Activated naive CD8-positive, alpha-beta T cell treated with anti-CD3 and anti-CD28 coated beads, Interleukin-2, amount 10 ng/mL, durations not matched to agents 7 days and 5 days (primary cell): ENCODE measurements around the gene ERCC5. TPM values are rescaled to one million over a fixed set of nuclear protein-coding genes. Genes with fewer than 3 reads are reported as not detected.

Experiments used
- ATAC-seq: fragments of 150-1000 bp; cut with Tn5 transposase; one replicate; pipeline ENCODE4 v1.10.0; 2021; ENCODE audit warnings: low read depth, moderate library complexity
- POLR2A ChIA-PET: fragments of 350-600 bp; sonication (Branson Sonifier 250); formaldehyde crosslinking; loops from one replicate; lab custom pipeline; 2021; ENCODE audit warnings: antibody characterized with exemption; lab: Charles Lee
- DNase-seq: peaks from one replicate; pipeline ENCODE4 v3.0.0; 2021
- H3K27ac Mint-ChIP-seq: one replicate; pipeline ENCODE4 v1.8.0; 2022; ENCODE audit warnings: mild to moderate bottlenecking, mixed read lengths
- H3K27me3 Mint-ChIP-seq: one replicate; pipeline ENCODE4 v1.8.0; 2022; ENCODE audit warnings: mild to moderate bottlenecking, moderate library complexity, mixed read lengths
- H3K36me3 Mint-ChIP-seq: one replicate; pipeline ENCODE4 v1.8.0; 2021; ENCODE audit warnings: mild to moderate bottlenecking, mixed read lengths
- H3K4me1 Mint-ChIP-seq: one replicate; pipeline ENCODE4 v1.8.0; 2021; ENCODE audit warnings: mixed read lengths
- H3K4me3 Mint-ChIP-seq: one replicate; pipeline ENCODE4 v1.8.0; 2022; ENCODE audit warnings: mild to moderate bottlenecking, moderate library complexity, mixed read lengths
- H3K9me3 Mint-ChIP-seq: one replicate; pipeline ENCODE4 v1.8.0; 2021; ENCODE audit warnings: mixed read lengths
- total RNA-seq, 2 experiments: library from RNA; stranded (reverse); gene quantifications; one replicate each; pipeline ENCODE4 v1.2.3, GENCODE V29; 2021

ERCC5 gene
- total RNA-seq, 2 experiments from 2014 or later = 102 to 111 TPM

DNA sequence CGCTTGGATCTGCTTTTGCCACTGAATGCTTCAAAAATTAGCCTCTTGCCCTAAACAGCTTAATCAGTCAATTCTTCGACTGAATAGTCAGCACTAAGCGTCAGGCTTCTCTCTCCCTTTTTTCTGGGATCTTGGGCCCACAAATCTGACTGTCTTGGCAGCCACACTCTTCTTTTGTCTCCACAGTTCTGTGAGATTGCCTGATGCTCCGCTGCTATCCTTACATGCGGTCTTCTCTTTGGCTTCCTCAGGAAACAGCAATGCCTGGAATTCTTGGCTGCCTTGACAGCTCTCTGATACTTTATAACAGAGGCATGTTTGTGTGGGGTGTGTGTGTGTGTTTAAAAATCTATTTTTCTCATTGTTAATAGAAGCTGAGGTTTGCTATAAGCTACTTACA is 32.6 kb downstream of the ERCC5 start:
- no peak for ATAC-seq
- POLR2A ChIA-PET = no interaction called here
- H3K27me3 Mint-ChIP-seq = no peaks in the 10 kb centered on the region
- no peak overlapping the region for H3K27ac Mint-ChIP-seq
- no peak overlapping the region for H3K4me3 Mint-ChIP-seq
- DNase-seq = no peak
- peaks cover under 1% of the 10 kb centered on the region for H3K4me1 Mint-ChIP-seq
- H3K36me3 Mint-ChIP-seq = peaks cover 21% of the 10 kb centered on the region
- no peaks in the 10 kb centered on the region for H3K9me3 Mint-ChIP-seq

DNA sequence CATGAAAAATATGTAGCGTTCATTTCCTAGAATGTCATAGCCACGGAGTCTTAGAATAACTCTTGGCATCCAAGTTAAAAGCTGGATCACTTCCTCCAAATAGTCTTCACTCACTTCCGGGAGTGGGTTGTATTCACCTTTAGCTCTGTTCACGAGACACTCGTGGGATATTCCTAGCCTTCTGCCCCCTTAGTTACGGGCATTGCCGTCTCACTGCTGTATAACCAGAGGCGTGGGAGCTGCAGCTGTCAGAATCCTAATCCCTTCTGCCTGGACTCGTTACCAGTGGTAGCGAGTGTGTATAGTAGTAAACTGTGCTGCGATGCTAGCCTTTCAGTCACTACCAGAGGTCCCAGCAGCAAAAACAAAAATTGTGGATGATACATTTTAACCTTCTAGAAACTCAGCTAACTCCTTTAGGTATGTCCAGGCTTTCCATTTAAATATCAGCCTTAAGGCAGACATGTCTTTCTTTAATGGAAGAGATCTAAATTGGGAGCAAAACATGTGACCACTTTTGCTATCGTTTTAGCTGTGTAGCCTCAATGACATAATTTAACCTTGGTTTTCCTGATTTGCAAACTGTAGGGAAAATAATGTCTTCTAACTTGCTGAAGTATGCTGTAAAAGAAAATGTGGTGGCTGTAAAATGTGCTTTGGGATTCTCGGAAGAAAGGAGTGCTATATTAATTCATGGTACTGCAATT is 34.1 kb downstream of the ERCC5 start:
- POLR2A ChIA-PET = no interaction called here
- DNase-seq (no peak), ATAC-seq (no peak)
- Mint-ChIP-seq H3K4me1 (peaks cover 1% of the 10 kb centered on the region), H3K27ac (no peak overlapping the region), H3K27me3 (no peaks in the 10 kb centered on the region), H3K9me3 (no peaks in the 10 kb centered on the region), H3K36me3 (peaks cover 24% of the 10 kb centered on the region), H3K4me3 (no peak overlapping the region)

DNA sequence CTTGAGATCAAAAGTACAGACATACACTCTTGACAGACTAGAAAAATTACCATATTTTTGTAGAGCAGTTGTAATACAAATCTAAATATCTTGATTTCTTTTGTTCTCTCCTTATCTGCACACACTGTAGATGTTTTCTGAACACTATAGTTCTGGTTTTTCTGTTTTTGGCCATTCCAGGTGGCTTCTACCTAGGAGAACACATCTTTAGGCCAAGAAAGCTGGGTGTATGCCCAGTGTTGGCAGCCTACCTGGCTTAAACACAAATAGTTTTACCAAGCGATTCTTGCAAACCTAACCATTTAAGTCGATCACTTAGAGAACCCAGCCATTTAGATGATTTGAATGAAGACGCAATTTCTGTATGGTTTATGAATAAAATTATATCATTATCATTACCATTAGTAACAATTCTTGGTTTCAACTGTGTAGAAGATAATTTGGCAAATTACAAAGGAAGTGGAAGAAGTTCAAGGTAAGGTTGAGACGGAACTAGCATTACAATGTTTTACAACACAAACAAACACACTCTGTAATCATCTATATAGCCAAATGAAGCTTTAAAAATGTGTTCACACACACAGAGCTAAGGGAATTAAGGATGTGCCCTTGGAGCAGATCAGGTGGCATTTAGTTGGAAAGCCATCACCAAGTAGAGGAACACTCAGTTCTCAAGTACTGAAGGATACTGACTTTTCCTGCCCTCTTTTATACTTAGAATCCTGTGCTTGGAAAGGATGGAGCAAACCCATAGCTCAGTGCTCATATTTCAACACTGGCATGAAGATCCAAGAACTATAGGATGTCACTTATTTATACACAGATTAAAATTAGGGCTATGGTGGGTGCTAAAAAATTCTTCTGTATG is 36.2 kb downstream of the ERCC5 start:
- Mint-ChIP-seq H3K4me3 (no peak overlapping the region), H3K27ac (no peak overlapping the region), H3K27me3 (no peaks in the 10 kb centered on the region), H3K36me3 (peaks cover 11% of the 10 kb centered on the region), H3K4me1 (peaks cover 1% of the 10 kb centered on the region), H3K9me3 (no peaks in the 10 kb centered on the region)
- POLR2A ChIA-PET = no interaction called here
- DNase-seq (no peak), ATAC-seq (no peak)

DNA sequence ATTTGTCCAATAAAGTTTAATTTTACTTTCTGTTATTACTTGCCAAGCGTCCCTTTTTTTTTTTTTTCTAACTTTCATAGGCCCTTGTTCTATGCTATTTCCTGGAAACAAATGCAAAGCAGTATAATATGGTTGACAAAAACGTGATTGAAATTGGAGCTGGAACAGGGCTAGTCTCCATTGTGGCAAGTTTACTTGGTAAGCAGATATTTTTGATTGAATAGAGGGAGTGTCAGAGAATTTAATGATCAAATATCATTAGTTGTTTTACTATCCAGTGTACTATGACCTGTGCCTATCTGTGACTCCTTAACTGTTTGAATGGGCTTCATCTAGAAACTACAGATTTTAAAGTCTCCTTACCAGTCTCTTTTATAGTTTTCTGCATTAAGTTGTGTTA is 46.7 kb downstream of the ERCC5 start:
- DNase-seq = no peak
- Mint-ChIP-seq H3K36me3 (no peaks in the 10 kb centered on the region), H3K9me3 (no peaks in the 10 kb centered on the region), H3K4me3 (no peak overlapping the region), H3K27ac (no peak overlapping the region), H3K4me1 (peaks cover 3% of the 10 kb centered on the region), H3K27me3 (no peaks in the 10 kb centered on the region)
- POLR2A ChIA-PET = no interaction called here
- no peak for ATAC-seq

DNA sequence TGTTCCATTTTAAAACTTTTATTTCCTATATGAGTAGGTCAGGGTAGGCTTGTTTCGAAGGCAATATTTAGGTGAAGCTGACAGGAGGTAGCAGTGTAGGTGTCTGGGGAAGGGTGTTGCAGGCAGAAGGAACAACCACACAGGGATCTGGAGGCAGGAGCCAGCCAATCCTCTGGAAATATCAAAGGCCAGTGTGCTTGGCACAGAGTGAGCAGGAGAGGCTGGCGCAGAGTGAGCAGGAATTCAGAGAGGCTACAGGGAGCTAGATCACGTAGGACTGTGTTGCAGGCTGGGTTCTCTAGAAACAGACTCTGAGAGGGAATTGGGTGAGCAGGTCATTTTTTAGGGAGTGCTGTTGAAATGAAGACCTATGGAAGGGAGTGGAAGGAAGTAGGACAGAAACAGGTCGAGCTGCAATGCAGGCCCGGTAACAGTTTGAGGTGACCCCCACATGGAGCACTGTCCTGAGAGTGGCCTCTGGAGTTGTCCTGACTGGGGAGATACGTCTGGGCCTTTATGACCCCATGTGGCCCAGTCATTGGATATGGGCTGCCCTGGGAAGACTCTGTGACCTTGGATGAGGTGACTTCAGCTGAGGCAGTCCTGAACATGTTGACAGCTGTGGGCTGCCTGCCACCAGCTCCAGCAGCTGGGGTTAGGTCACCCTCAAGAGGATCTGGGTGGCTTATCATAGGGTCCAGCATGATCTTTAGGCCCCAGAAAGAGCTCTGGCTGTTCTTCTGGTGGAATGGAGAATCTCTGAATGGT is 51.7 kb downstream of the ERCC5 start:
- Mint-ChIP-seq H3K27me3 (no peaks in the 10 kb centered on the region), H3K36me3 (no peaks in the 10 kb centered on the region), H3K4me1 (peaks cover 2% of the 10 kb centered on the region), H3K9me3 (no peaks in the 10 kb centered on the region), H3K4me3 (no peak overlapping the region), H3K27ac (no peak overlapping the region)
- DNase-seq (no peak), ATAC-seq (no peak)
- POLR2A ChIA-PET = no interaction called here

DNA sequence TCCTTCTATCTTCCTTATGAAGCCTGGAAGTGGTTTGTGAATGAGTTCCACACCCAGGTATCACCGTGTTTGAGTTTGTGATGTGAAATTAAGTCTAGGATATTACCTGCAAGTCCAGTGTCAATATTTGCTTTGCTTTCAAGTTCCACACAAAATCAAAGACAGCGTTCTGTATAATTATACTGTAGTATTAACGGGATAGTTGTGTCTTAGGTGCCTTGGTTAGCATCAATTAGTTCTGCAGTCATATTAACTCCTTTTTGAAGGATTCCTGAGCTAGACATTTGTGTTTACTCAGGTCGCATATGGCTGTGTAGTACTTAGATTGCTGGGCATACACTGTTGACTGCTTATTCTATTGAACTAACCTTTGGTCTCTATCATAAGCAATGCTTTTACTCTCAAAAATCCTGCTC is 54.4 kb downstream of the ERCC5 start:
- Mint-ChIP-seq H3K4me1 (no peaks in the 10 kb centered on the region), H3K27me3 (no peaks in the 10 kb centered on the region), H3K27ac (no peak overlapping the region), H3K4me3 (no peak overlapping the region), H3K36me3 (no peaks in the 10 kb centered on the region), H3K9me3 (no peaks in the 10 kb centered on the region)
- POLR2A ChIA-PET = no interaction called here
- no peak for DNase-seq
- ATAC-seq = no peak

DNA sequence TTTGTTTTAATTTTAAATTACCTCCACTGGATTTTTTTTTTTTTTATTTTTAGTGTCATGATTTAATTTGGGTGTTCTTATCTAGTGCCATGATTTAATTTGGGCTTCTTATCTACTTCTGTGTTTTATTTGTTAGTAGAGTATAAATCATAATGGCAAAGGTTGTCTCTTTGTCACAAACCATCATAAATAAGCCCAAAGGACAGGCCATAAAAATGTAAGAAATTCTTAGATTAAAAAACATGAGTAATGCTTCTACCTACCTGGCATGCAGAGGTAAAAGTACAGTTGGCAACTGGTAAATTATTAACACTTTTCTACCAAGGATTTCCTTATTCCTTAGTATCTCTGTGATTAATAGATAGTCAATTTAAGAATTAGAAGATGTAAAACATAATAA is 55.2 kb downstream of the ERCC5 start:
- peaks cover 1% of the 10 kb centered on the region for H3K27me3 Mint-ChIP-seq
- H3K4me3 Mint-ChIP-seq = no peak overlapping the region
- DNase-seq = no peak
- no peaks in the 10 kb centered on the region for H3K36me3 Mint-ChIP-seq
- no peaks in the 10 kb centered on the region for H3K4me1 Mint-ChIP-seq
- POLR2A ChIA-PET = no interaction called here
- H3K27ac Mint-ChIP-seq = no peak overlapping the region
- ATAC-seq = no peak
- H3K9me3 Mint-ChIP-seq = no peaks in the 10 kb centered on the region

DNA sequence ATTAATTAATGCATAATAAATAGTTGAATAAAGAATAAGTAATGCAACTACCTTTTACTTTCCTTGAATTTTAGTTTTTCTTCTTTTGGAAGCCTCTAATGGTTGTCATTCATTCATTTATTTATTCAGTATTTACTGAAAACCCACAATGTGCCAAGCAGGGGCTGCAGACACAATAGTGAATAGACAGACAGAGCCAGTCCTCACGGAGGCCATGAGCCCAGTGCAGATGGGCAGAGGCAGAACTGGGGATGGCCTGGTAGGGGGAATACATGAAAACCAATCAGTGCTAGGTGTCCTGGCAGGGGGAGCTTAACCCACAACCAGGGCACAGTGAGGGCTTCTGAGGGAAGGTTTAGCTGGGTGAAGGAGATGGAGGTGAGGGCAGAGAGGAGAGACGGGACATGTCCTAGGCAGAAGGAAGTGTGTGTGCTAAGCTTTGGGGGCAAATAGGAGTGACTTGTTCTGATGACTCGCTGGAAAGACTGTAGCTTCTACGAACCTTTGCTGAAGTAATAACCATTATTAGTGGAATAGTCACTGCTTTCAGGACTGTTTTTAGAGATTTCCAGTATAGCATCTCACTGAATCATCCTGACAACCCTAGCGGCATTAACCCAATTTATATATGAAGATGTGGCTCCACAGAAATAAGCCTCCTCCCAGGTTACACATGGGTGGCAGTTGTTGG is 55.9 kb downstream of the ERCC5 start:
- ATAC-seq (no peak), DNase-seq (no peak)
- Mint-ChIP-seq H3K27me3 (peaks cover 4% of the 10 kb centered on the region), H3K9me3 (no peaks in the 10 kb centered on the region), H3K27ac (no peak overlapping the region), H3K36me3 (no peaks in the 10 kb centered on the region), H3K4me1 (no peaks in the 10 kb centered on the region), H3K4me3 (no peak overlapping the region)
- POLR2A ChIA-PET = no interaction called here

DNA sequence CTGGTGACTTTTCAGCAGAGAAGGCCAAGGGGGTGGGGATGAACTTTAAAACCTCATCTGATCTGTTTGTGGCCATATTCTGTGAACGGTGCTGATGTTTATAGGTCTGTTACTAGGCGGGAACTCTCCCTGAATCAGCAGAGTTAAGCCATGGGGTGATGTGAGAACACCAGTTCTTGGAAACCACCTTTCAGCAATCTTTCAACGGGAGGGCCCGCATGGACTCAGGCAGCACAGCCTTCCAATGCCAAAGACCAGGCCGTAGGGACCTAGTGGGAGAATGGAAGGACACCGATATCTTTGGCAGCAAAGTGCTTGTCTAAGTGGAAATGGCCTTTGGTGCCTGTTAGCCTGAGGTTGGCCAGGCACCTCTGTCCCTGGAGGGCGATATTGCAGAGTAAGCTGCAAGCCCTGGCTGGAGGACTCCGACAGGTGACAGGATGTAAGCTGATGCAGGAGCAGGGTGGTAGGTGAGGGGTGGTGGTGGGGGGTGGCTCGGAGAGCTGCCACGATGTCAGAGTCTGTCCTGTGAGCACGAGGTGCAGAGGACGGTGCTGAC is 57.0 kb downstream of the ERCC5 start:
- POLR2A ChIA-PET = no interaction called here
- H3K4me1 Mint-ChIP-seq = no peaks in the 10 kb centered on the region
- no peaks in the 10 kb centered on the region for H3K9me3 Mint-ChIP-seq
- no peak overlapping the region for H3K4me3 Mint-ChIP-seq
- ATAC-seq = no peak
- no peak overlapping the region for H3K27ac Mint-ChIP-seq
- no peaks in the 10 kb centered on the region for H3K36me3 Mint-ChIP-seq
- peaks cover 5% of the 10 kb centered on the region for H3K27me3 Mint-ChIP-seq
- no peak for DNase-seq

DNA sequence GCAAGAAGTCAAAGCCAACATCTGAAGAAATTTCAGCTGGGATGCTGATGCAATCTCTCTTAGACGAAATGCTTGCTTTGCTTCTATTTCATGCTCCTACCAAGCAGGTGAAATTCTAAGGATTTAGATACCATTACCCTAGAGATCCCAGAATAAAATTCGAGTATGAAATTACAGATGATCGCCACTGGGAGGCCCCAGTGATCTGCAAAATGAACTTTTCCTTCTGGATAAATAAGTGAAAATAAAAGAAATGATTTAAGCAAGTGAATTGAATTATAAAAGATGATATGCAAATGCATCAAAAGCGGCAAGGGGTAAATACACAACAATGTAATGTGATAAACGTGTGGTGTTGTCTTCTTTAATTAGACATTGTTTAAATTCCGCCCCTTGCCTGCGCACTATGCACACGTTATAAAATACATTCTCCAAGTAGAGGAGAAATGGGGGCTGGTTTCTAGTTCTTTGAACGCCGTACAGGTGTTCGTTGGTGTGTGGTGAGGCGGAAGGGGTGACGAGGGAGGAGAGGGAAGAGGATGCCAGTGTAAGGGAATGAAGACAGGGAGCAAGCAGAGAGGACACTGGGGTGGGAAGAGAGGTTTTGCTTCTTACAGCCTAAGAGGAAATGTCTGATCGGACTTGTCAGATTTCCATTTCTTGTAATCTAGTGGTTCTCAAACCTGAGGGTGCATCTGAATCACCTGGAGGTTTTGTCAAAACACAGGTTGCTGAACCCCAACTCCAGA is 58.0 kb downstream of the ERCC5 start:
- DNase-seq (no peak), ATAC-seq (no peak)
- peaks cover 6% of the 10 kb centered on the region for H3K27me3 Mint-ChIP-seq
- POLR2A ChIA-PET = no interaction called here
- H3K4me3 Mint-ChIP-seq = no peak overlapping the region
- no peaks in the 10 kb centered on the region for H3K4me1 Mint-ChIP-seq
- no peak overlapping the region for H3K27ac Mint-ChIP-seq
- no peaks in the 10 kb centered on the region for H3K9me3 Mint-ChIP-seq
- no peaks in the 10 kb centered on the region for H3K36me3 Mint-ChIP-seq

DNA sequence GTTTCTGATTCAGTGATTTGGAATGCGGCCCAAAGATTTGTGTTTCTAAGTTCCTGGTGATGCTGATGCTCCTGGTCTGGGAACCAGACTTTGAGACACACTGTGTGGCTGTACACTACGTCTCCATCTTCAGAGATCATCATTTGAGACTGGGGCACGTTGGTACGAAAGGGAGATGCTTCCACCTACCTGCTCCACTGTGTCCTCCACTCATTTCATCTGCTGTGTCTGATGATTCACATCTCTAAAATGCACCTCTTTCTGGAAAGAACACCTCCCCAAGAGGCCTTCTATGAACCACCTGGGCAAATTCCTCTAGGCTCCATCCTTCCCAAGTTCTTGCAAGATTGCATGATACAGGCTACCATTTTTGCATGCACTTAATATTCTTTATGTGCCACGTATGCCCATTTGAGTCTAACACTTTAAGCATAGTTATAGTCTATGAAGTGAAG is 58.6 kb downstream of the ERCC5 start:
- H3K36me3 Mint-ChIP-seq = no peaks in the 10 kb centered on the region
- H3K4me1 Mint-ChIP-seq = no peaks in the 10 kb centered on the region
- ATAC-seq (no peak), DNase-seq (no peak)
- H3K27ac Mint-ChIP-seq = no peak overlapping the region
- H3K4me3 Mint-ChIP-seq = no peak overlapping the region
- H3K27me3 Mint-ChIP-seq = peaks cover 7% of the 10 kb centered on the region
- H3K9me3 Mint-ChIP-seq = no peaks in the 10 kb centered on the region
- POLR2A ChIA-PET = no interaction called here

DNA sequence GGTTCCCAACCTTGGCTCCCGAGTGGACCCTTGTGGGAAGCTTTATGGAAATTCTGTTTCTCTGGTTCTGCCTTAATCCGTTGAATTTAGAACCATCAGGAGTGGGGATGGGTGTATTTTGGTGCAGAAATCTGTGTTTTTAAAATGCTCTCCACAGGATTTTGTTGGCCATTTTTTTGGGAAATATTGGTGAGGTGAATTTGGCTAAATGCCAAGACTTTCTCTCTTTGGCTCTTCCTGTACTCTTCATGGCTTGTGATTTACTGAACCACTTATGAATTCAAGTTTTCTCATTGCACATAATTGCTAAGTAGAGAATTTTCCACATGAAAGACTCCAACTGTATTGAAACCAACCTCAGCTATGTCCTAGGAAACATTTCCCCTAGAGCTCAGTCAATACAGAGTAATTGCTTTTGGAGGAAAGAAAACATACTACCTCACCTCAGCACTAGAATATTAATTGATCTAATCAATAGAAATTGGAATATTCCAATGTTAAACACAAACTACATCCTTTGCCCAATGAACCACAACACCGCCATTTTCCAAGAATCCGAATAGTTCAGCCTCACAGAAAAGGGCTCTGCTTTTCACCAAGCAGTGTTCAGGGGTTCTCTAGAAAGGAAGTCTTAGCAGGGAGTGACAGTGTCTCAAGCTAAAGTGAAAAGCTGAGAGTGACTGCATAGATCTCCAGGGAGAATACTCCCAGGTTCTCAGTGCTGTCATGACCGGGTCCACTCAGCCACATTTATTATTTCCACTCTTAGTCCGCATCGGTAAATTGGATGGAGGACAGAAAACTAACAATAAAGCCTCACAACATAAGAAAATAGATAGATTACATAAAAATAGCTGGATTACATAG is 60.3 kb downstream of the ERCC5 start:
- no peak for DNase-seq
- POLR2A ChIA-PET = no interaction called here
- no peaks in the 10 kb centered on the region for H3K36me3 Mint-ChIP-seq
- no peaks in the 10 kb centered on the region for H3K4me1 Mint-ChIP-seq
- no peak overlapping the region for H3K4me3 Mint-ChIP-seq
- no peaks in the 10 kb centered on the region for H3K9me3 Mint-ChIP-seq
- peaks cover 10% of the 10 kb centered on the region for H3K27me3 Mint-ChIP-seq
- no peak overlapping the region for H3K27ac Mint-ChIP-seq
- no peak for ATAC-seq
